HepG2 (cell line): ENCODE measurements around the gene CATSPERD. TPM values are rescaled to one million over a fixed set of nuclear protein-coding genes. Genes with fewer than 3 reads are reported as not detected.

Source experiments
- ATAC-seq: fragments of 200-7000 bp; cut with Tn5 transposase; 3 replicates; pipeline ENCODE4 v1.9.1; 2020; ENCODE audit warnings: mild to moderate bottlenecking, moderate library complexity
- BruUV-seq: library from RNA; stranded (reverse); fragments of 400-500 nt; replicated peaks from 2 replicates; lab custom pipeline; 2021; lab: Mats Ljungman, UMichigan
- CTCF ChIA-PET: fragments of 300-600 bp; formaldehyde crosslinking; extraction: SDS; loops from one replicate; lab custom pipeline; 2021; ENCODE audit warnings: low total read pairs, inconsistent platforms, low intra/inter-chr PET ratio; lab: Yijun Ruan, JAX
- POLR2A ChIA-PET: fragments of 350-600 bp; sonication (Branson Sonifier 250); formaldehyde crosslinking; loops from one replicate; lab custom pipeline; 2020; ENCODE audit warnings: antibody characterized with exemption, inconsistent platforms; lab: Yijun Ruan, JAX
- DNase-seq: peaks from one replicate; pipeline ENCODE4 v3.0.0-alpha.2; 2015; ENCODE audit warnings: low spot score
- FAIRE-seq: peaks from 3 replicates; lab custom pipeline; 2011; peaks lifted over from hg19 to GRCh38; lab: Jason Lieb, UNC
- H2AFZ ChIP-seq: one replicate; pipeline ENCODE4 v1.6.1; 2011; ENCODE audit warnings: low read length, inconsistent platforms
- H3K27ac ChIP-seq: fragments of 300-600 bp; 3 replicates; pipeline ENCODE4 v1.8.0; 2011; ENCODE audit warnings: mixed run types, mild to moderate bottlenecking, mixed read lengths, low read length, inconsistent platforms; ENCODE audit not compliant: insufficient read depth; ENCODE audit errors: extremely low read length
- H3K27me3 ChIP-seq, 2 experiments: fragments of 200-600 bp in 1 of 2; 2 replicates in 1 of 2; 3 replicates in 1 of 2; pipeline versions ENCODE4 v1.6.0 to v1.8.0; 2011; ENCODE audit warnings: low read length in 2 of 2, mild to moderate bottlenecking in 2 of 2, moderate library complexity in 2 of 2, inconsistent platforms in 1 of 2; ENCODE audit not compliant: insufficient read depth in 2 of 2, control insufficient read depth in 1 of 2
- H3K36me3 ChIP-seq, 2 experiments: fragments of 200-600 bp in 1 of 2; replicated peaks in 1 of 2; 2 replicates in 1 of 2; 3 replicates in 1 of 2; pipeline versions ENCODE4 v1.5.1 to v1.8.0; 2011; ENCODE audit warnings: low read length in 2 of 2, inconsistent platforms in 1 of 2; ENCODE audit not compliant: insufficient read depth in 2 of 2, control insufficient read depth in 1 of 2
- H3K4me1 ChIP-seq: 2 replicates; pipeline ENCODE4 v1.5.1; 2012; ENCODE audit warnings: low read length, inconsistent platforms; ENCODE audit not compliant: insufficient read depth
- H3K4me2 ChIP-seq: 2 replicates; pipeline ENCODE4 v1.6.0; 2011; ENCODE audit warnings: low read depth, low read length, inconsistent platforms
- H3K4me3 ChIP-seq, 3 experiments: fragments of 200-600 bp in 1 of 3; sonication (generic), shearing (Covaris generic) in 1 of 3; replicated peaks in 1 of 3; 2 replicates each; pipeline ENCODE4 v1.5.1; 2011 to 2016; ENCODE audit warnings: low read length in 3 of 3, inconsistent platforms in 2 of 3, low read depth in 2 of 3, mild to moderate bottlenecking in 2 of 3, control low read depth in 1 of 3, mixed read lengths in 1 of 3; ENCODE audit not compliant: insufficient read depth in 1 of 3
- H3K79me2 ChIP-seq: one replicate; pipeline ENCODE4 v1.6.1; 2011; ENCODE audit warnings: low read length, inconsistent platforms; ENCODE audit not compliant: insufficient read depth
- H3K9ac ChIP-seq: 2 replicates; pipeline ENCODE4 v1.6.0; 2011; ENCODE audit warnings: mild to moderate bottlenecking, low read depth, low read length, inconsistent platforms; ENCODE audit not compliant: insufficient read depth
- H3K9me3 ChIP-seq: 2 replicates; pipeline ENCODE4 v1.5.1; 2012; ENCODE audit warnings: mild to moderate bottlenecking, low read length
- H4K20me1 ChIP-seq: 2 replicates; pipeline ENCODE4 v1.6.0; 2011; ENCODE audit warnings: inconsistent platforms, mild to moderate bottlenecking, low read length, moderate library complexity; ENCODE audit not compliant: insufficient read depth
- AKAP8 ChIP-seq: sonication (generic); formaldehyde crosslinking; IDR thresholded peaks from 2 replicates; pipeline ENCODE4 v1.5.1; 2020; ENCODE audit warnings: mild to moderate bottlenecking, missing genetic modification reagents
- EEA1 ChIP-seq: sonication (generic); formaldehyde crosslinking; IDR thresholded peaks from 2 replicates; pipeline ENCODE4 v1.5.1; 2020; ENCODE audit warnings: mild to moderate bottlenecking, missing genetic modification reagents, borderline replicate concordance
- GRHL1 ChIP-seq: sonication (generic); formaldehyde crosslinking; conservative IDR thresholded peaks from 2 replicates; pipeline ENCODE4 v1.8.0; 2022; ENCODE audit warnings: missing genetic modification reagents
- HNRNPUL1 ChIP-seq: fragments of 200-400 bp; formaldehyde crosslinking; IDR thresholded peaks from 2 replicates; pipeline ENCODE4 v1.6.1; 2017; ENCODE audit warnings: low read depth, mild to moderate bottlenecking, low read length, moderate library complexity
- NCOR1 ChIP-seq: fragments of 200-600 bp; sonication (generic); IDR thresholded peaks from 2 replicates; pipeline ENCODE4 v1.7.0; 2017; ENCODE audit warnings: antibody characterized with exemption, low read length, borderline replicate concordance
- PHF20 ChIP-seq: sonication (generic); formaldehyde crosslinking; IDR thresholded peaks from 2 replicates; pipeline ENCODE4 v1.5.0; 2020; ENCODE audit warnings: mild to moderate bottlenecking, missing genetic modification reagents
- POLR2A ChIP-seq, 2 experiments: IDR thresholded peaks; 2 replicates each; pipeline ENCODE4 v1.6.1; 2011; ENCODE audit warnings: low read depth in 2 of 2, low read length in 2 of 2, mild to moderate bottlenecking in 1 of 2, moderate library complexity in 1 of 2; ENCODE audit not compliant: insufficient read depth in 1 of 2
- ZMYM3 ChIP-seq: sonication (generic); formaldehyde crosslinking; IDR thresholded peaks from 2 replicates; pipeline ENCODE4 v1.5.1; 2020; ENCODE audit warnings: mild to moderate bottlenecking, missing genetic modification reagents
- ZNF574 ChIP-seq: sonication (generic); formaldehyde crosslinking; IDR thresholded peaks from 2 replicates; pipeline ENCODE4 v1.4.0; 2020; ENCODE audit warnings: missing genetic modification reagents
- WGBS: methylation state at CpG from one replicate; pipeline ENCODE4 v1.1.6; 2017; ENCODE audit warnings: low lambda C conversion rate; 5-methylcytosine and 5-hydroxymethylcytosine counted together
- in situ Hi-C: cut with HindIII; loops from 2 replicates; pipeline ENCODE4 v1.10.0; 2017; ENCODE audit warnings: low pct_unique_long_range_greater_than_20kb; ENCODE audit not compliant: extremely low pct_ligation_motif_present
- intact Hi-C: fragments of 100-400 bp; cut with micrococcal nuclease; formaldehyde crosslinking; loops from one replicate; pipeline ENCODE4 v1.10.0; 2022; ENCODE audit not compliant: unreplicated experiment
- polyA plus RNA-seq, 8 experiments: library from polyadenylated mRNA; depleted of rRNA in 3 of 8; stranded (reverse) in 7 of 8; unstranded in 1 of 8; fragments of >200 nt; fragmentation: Illumina TruSeq in 4 of 8; extraction: Trizol in 4 of 8; gene quantifications; 2 replicates each; pipeline versions ENCODE4 v1.2.1 to v1.2.3, GENCODE V29; 2011 to 2016; ENCODE audit warnings: low read depth in 4 of 8, missing spikeins in 1 of 8, mixed read lengths in 1 of 8; ENCODE audit not compliant: insufficient read depth in 1 of 8
- total RNA-seq, 5 experiments: library from RNA; depleted of rRNA; stranded (reverse); fragments of >200 nt; fragmentation: Illumina TruSeq; extraction: Trizol; gene quantifications; 2 replicates each; pipeline ENCODE4 v1.2.3, GENCODE V29; 2016; ENCODE audit warnings: low read depth in 1 of 5
- TF ChIP-seq, protein P1 (sequence below): sonication (generic); formaldehyde crosslinking; IDR thresholded peaks from 2 replicates; pipeline ENCODE4 v1.5.1; 2020; ENCODE audit warnings: missing genetic modification reagents, mild to moderate bottlenecking, borderline replicate concordance

The CATSPERD gene
- total and polyA plus RNA-seq, 2 of the 13 experiments (the other 11 are each of a cell fraction or from before 2014, with no cell fraction given): 0.04 TPM; not detected in 1

DNA sequence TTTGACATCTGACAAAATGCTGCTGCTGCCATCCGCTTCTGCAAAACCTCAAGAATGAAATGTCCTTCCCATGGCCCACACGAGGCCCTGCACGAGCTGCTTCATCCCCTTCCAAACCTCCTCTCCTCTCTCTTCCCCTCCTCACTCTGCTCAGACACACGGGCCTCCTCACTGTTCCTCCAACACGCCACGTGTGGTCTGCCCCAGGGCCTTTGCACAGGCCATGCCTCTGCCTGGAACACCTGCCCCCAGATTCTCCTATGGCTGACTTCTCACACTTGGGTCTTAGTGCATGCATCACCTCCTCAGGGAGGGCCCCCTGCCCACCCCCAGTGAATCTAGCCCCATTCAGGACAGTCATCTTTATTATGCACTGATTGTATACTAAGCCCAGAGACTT lies 100.3 kb downstream of the CATSPERD start:
- no peak overlapping the region for H3K9ac ChIP-seq
- H3K4me3 ChIP-seq: no peak overlapping the region
- no TSS peak for BruUV-seq
- DNase-seq (no peak), FAIRE-seq (no peak), ATAC-seq (no peak)
- H3K9me3 ChIP-seq: no peaks in the 10 kb centered on the region
- ChIA-PET CTCF (no interaction called here), POLR2A (no interaction called here)
- in situ Hi-C loops: no loop called here
- H3K27ac ChIP-seq: no peak overlapping the region
- intact Hi-C loops: no loop called here
- peaks cover 2% of the 10 kb centered on the region; the same call in 1 of the 2 replicates for H4K20me1 ChIP-seq
- no peaks in the 10 kb centered on the region for H3K79me2 ChIP-seq
- TF ChIP-seq ZMYM3: peak; percentile 94
- TF ChIP-seq PHF20 (CRISPR knock-in tag): no peak
- WGBS: 81% methylated on average over 6 of the region's 6 CpGs
- no peak overlapping the region for H3K4me2 ChIP-seq
- no peaks in the 10 kb centered on the region for H3K36me3 ChIP-seq
- H2AFZ ChIP-seq: no peak overlapping the region
- no peaks in the 10 kb centered on the region for H3K27me3 ChIP-seq
- H3K4me1 ChIP-seq: peaks cover 25% of the 10 kb centered on the region

DNA sequence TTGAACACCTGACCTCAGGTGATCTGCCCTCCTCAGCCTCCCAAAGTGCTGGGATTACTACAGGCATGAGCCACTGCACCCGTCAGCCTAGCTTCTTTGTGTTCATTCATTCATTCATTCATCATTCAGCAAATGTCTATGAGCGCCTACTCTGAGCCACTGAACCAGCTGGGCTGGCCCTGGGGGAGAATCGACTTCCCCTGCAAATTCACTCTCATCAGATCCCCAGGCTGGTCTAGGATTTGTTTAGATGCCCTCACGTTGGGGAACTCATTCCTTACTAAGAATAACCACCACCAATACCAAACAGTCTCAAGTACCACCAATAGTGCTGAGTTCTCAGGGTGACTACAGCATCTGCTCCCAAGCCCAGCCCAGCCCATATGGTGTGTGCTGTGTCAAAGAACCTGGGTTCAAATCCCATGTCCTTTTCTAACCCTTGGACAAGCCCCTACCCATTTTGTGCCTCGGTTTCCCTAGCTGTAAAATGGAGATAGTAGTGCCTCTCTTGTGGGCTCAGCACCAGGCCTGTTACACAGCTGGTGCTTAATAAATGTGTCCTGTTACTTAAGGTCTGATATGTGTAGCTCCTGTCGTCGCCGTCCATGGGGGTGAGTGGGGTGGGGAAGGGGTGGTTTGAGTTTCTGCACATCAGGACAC lies 101.2 kb downstream of the CATSPERD start:
- H2AFZ ChIP-seq: no peak overlapping the region
- no peak for ATAC-seq
- H3K4me1 ChIP-seq: peaks cover 31% of the 10 kb centered on the region
- H3K9ac ChIP-seq: no peak overlapping the region
- CTCF ChIA-PET: no interaction called here
- BruUV-seq: no TSS peak
- no peaks in the 10 kb centered on the region for H3K36me3 ChIP-seq
- H3K79me2 ChIP-seq: no peaks in the 10 kb centered on the region
- no peak for FAIRE-seq
- H3K9me3 ChIP-seq: no peaks in the 10 kb centered on the region
- no peak overlapping the region for H3K27ac ChIP-seq
- POLR2A ChIA-PET: interaction anchor here (1.2 kb wide), 1 partner anchor 12 kb away, joined by 4 read pairs; no protein-coding TSS in a partner anchor
- WGBS: 74% methylated on average over 5 of the region's 8 CpGs
- in situ Hi-C loops (no loop called here), intact Hi-C loops (no loop called here)
- H3K4me2 ChIP-seq: peak overlapping the region; percentile 58
- peaks cover 2% of the 10 kb centered on the region; the same call in 1 of the 2 replicates for H4K20me1 ChIP-seq
- no peak for DNase-seq
- peak overlapping the region in 1 of 3 experiments; percentile 42; a peak in 1 of 6 replicates for H3K4me3 ChIP-seq
- no peaks in the 10 kb centered on the region for H3K27me3 ChIP-seq
- TF ChIP-seq POLR2A (IDR thresholded peaks at IDR 0.05; ENCODE audit: insufficient read depth in 1 of 2, low read depth in 2 of 2, low read length in 2 of 2): peak in 1 of 2 experiments; percentile 51; a peak in 2 of 4 replicates
- TF ChIP-seq, protein P1, sequence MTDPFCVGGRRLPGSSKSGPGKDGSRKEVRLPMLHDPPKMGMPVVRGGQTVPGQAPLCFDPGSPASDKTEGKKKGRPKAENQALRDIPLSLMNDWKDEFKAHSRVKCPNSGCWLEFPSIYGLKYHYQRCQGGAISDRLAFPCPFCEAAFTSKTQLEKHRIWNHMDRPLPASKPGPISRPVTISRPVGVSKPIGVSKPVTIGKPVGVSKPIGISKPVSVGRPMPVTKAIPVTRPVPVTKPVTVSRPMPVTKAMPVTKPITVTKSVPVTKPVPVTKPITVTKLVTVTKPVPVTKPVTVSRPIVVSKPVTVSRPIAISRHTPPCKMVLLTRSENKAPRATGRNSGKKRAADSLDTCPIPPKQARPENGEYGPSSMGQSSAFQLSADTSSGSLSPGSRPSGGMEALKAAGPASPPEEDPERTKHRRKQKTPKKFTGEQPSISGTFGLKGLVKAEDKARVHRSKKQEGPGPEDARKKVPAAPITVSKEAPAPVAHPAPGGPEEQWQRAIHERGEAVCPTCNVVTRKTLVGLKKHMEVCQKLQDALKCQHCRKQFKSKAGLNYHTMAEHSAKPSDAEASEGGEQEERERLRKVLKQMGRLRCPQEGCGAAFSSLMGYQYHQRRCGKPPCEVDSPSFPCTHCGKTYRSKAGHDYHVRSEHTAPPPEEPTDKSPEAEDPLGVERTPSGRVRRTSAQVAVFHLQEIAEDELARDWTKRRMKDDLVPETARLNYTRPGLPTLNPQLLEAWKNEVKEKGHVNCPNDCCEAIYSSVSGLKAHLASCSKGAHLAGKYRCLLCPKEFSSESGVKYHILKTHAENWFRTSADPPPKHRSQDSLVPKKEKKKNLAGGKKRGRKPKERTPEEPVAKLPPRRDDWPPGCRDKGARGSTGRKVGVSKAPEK: no peak
- TF ChIP-seq EEA1 (CRISPR knock-in tag): no peak
- no peak for TF ChIP-seq NCOR1
- no peak for TF ChIP-seq GRHL1 (CRISPR knock-in tag)
- no peak for TF ChIP-seq AKAP8 (CRISPR knock-in tag)
- no peak for TF ChIP-seq ZNF574 (CRISPR knock-in tag)
- no peak for TF ChIP-seq HNRNPUL1
